ENCODE results near the gene IDH2. TPM values are rescaled to one million over a fixed set of nuclear protein-coding genes. Genes with fewer than 3 reads are reported as not detected.

The IDH2 gene
- total and polyA plus RNA-seq, 4 donors, result 149 to 339 (median 298) TPM

GRCh38 chr15:90043530-90044010, 58.7 kb downstream of the IDH2 start:
- peaks cover 4 to 16% (median 7%) of the 10 kb centered on the region in 4 donors for H3K4me1 ChIP-seq (ENCODE audit: control insufficient read depth in 4 of 4, insufficient read depth in 4 of 4, low read length in 3 of 4)
- no peaks in the 10 kb centered on the region for H3K36me3 ChIP-seq (ENCODE audit: control insufficient read depth in 4 of 4, insufficient read depth in 3 of 4, low read depth in 1 of 4, low read length in 3 of 4)
- H3K27ac ChIP-seq (ENCODE audit: low read depth in 1 of 2, low read length in 2 of 2), result no peak overlapping the region
- H3K4me3 ChIP-seq (ENCODE audit: low read depth in 1 of 3, low read length in 3 of 3), result no peak overlapping the region
- no peaks in the 10 kb centered on the region for H3K27me3 ChIP-seq (ENCODE audit: control insufficient read depth in 4 of 4, insufficient read depth in 4 of 4, low read length in 3 of 4)
- WGBS, result 95% methylated on average over 5 of the region's 5 CpGs
- no peak for DNase-seq (ENCODE audit: low spot score)
- TF ChIP-seq, protein P1, sequence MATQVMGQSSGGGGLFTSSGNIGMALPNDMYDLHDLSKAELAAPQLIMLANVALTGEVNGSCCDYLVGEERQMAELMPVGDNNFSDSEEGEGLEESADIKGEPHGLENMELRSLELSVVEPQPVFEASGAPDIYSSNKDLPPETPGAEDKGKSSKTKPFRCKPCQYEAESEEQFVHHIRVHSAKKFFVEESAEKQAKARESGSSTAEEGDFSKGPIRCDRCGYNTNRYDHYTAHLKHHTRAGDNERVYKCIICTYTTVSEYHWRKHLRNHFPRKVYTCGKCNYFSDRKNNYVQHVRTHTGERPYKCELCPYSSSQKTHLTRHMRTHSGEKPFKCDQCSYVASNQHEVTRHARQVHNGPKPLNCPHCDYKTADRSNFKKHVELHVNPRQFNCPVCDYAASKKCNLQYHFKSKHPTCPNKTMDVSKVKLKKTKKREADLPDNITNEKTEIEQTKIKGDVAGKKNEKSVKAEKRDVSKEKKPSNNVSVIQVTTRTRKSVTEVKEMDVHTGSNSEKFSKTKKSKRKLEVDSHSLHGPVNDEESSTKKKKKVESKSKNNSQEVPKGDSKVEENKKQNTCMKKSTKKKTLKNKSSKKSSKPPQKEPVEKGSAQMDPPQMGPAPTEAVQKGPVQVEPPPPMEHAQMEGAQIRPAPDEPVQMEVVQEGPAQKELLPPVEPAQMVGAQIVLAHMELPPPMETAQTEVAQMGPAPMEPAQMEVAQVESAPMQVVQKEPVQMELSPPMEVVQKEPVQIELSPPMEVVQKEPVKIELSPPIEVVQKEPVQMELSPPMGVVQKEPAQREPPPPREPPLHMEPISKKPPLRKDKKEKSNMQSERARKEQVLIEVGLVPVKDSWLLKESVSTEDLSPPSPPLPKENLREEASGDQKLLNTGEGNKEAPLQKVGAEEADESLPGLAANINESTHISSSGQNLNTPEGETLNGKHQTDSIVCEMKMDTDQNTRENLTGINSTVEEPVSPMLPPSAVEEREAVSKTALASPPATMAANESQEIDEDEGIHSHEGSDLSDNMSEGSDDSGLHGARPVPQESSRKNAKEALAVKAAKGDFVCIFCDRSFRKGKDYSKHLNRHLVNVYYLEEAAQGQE (IDR thresholded peaks at IDR 0.05), result no peak
- TF ChIP-seq FOXA2 (IDR thresholded peaks at IDR 0.05) (no peak), ATF3 (IDR thresholded peaks at IDR 0.05) (no peak), SP1 (IDR thresholded peaks at IDR 0.05) (no peak), YY1 (IDR thresholded peaks at IDR 0.05) (no peak), JUND (IDR thresholded peaks at IDR 0.05) (no peak), HNF4G (IDR thresholded peaks at IDR 0.05) (no peak), GABPA (IDR thresholded peaks at IDR 0.05 in 1 of 2, conservative IDR thresholded peaks at IDR 0.05 in 1 of 2) (no peak), RXRA (IDR thresholded peaks at IDR 0.05) (no peak), RAD21 (IDR thresholded peaks at IDR 0.05) (no peak), FOXA1 (IDR thresholded peaks at IDR 0.05) (no peak), TAF1 (conservative IDR thresholded peaks at IDR 0.05) (no peak), HNF4A (conservative IDR thresholded peaks at IDR 0.05) (no peak), MAX (IDR thresholded peaks at IDR 0.05) (no peak), CTCF (IDR thresholded peaks at IDR 0.05; ENCODE audit: low read depth, low read length, missing input control) (no peak), NR2F2 (IDR thresholded peaks at IDR 0.05) (no peak)
- TF ChIP-seq, protein P2, sequence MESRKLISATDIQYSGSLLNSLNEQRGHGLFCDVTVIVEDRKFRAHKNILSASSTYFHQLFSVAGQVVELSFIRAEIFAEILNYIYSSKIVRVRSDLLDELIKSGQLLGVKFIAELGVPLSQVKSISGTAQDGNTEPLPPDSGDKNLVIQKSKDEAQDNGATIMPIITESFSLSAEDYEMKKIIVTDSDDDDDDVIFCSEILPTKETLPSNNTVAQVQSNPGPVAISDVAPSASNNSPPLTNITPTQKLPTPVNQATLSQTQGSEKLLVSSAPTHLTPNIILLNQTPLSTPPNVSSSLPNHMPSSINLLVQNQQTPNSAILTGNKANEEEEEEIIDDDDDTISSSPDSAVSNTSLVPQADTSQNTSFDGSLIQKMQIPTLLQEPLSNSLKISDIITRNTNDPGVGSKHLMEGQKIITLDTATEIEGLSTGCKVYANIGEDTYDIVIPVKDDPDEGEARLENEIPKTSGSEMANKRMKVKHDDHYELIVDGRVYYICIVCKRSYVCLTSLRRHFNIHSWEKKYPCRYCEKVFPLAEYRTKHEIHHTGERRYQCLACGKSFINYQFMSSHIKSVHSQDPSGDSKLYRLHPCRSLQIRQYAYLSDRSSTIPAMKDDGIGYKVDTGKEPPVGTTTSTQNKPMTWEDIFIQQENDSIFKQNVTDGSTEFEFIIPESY (IDR thresholded peaks at IDR 0.05), result no peak
- no peaks in the 10 kb centered on the region for H3K9me3 ChIP-seq (ENCODE audit: control insufficient read depth in 4 of 4, low read length in 3 of 4)
- H3K9ac ChIP-seq (ENCODE audit: low read depth in 1 of 2, low read length in 2 of 2), result no peak overlapping the region

Measured in liver (tissue), 9 donors.